B cell (primary cell): ENCODE results near the gene KCNQ1OT1. TPM values are rescaled to one million over a fixed set of nuclear protein-coding genes. Genes with fewer than 3 reads are reported as not detected.

Experiments
- ATAC-seq: fragments of 200-7000 bp; cut with Tn5 transposase; one replicate; pipeline ENCODE4 v1.10.0; 2021; ENCODE audit warnings: low read depth, mild to moderate bottlenecking, moderate number of reproducible peaks, moderate library complexity
- CTCF ChIA-PET: fragments of 350-600 bp; sonication (Branson Sonifier 250); formaldehyde crosslinking; loops from one replicate; lab custom pipeline; 2021; ENCODE audit warnings: antibody characterized with exemption, inconsistent platforms; lab: Charles Lee
- POLR2A ChIA-PET: fragments of 350-600 bp; sonication (Branson Sonifier 250); formaldehyde crosslinking; loops from one replicate; lab custom pipeline; 2021; ENCODE audit warnings: antibody characterized with exemption; lab: Charles Lee
- DNase-seq: peaks from one replicate; pipeline ENCODE4 v3.0.0; 2013
- H2AFZ ChIP-seq: 2 replicates; pipeline ENCODE4 v1.6.1; 2012; ENCODE audit warnings: mild to moderate bottlenecking, low read depth, low read length; ENCODE audit not compliant: insufficient read depth, poor library complexity, severe bottlenecking
- H3K27ac ChIP-seq, 2 donors: 1 replicate in 1 of 2; 2 replicates in 1 of 2; pipeline ENCODE4 v1.5.1; 2012 to 2013; ENCODE audit warnings: low read length in 2 of 2, mild to moderate bottlenecking in 2 of 2, moderate library complexity in 1 of 2
- H3K27me3 ChIP-seq, 4 experiments: fragments of 200-600 bp in 1 of 4; sonication (generic) in 1 of 4; replicated peaks in 1 of 4; 1 replicate in 2 of 4; 2 replicates in 2 of 4; pipeline versions ENCODE4 v1.6.1 to v1.7.0; 2013 to 2016; ENCODE audit warnings: low read length in 3 of 4, mild to moderate bottlenecking in 2 of 4, mixed read lengths in 1 of 4, moderate library complexity in 1 of 4; ENCODE audit not compliant: insufficient read depth in 4 of 4, control insufficient read depth in 3 of 4; ENCODE audit errors: control extremely low read depth in 1 of 4
- H3K36me3 ChIP-seq, 2 experiments: replicated peaks in 1 of 2; 1 replicate in 1 of 2; 2 replicates in 1 of 2; pipeline versions ENCODE4 v1.6.1 to v1.7.1; 2013; ENCODE audit warnings: low read length in 1 of 2; ENCODE audit not compliant: insufficient read depth in 2 of 2, control insufficient read depth in 1 of 2; ENCODE audit errors: control extremely low read depth in 1 of 2, extremely low read depth in 1 of 2
- H3K4me1 ChIP-seq, 2 donors: fragments of 200-600 bp in 1 of 2; sonication (generic) in 1 of 2; 1 replicate in 1 of 2; 2 replicates in 1 of 2; pipeline versions ENCODE4 v1.5.1 to v1.6.1; 2013 to 2017; ENCODE audit warnings: low read length in 2 of 2; ENCODE audit not compliant: control insufficient read depth in 2 of 2, insufficient read depth in 2 of 2
- H3K4me2 ChIP-seq: replicated peaks from 2 replicates; pipeline ENCODE3; 2012; ENCODE audit warnings: mild to moderate bottlenecking, low read depth, low read length; ENCODE audit not compliant: poor library complexity, severe bottlenecking
- H3K4me3 ChIP-seq, 5 experiments: fragments of 200-600 bp in 1 of 5; sonication (generic) in 1 of 5; 1 replicate in 3 of 5; 2 replicates in 2 of 5; pipeline versions ENCODE4 v1.5.1 to v1.7.0; 2011 to 2016; ENCODE audit warnings: low read length in 4 of 5, mild to moderate bottlenecking in 4 of 5, low read depth in 2 of 5, control low read depth in 1 of 5, moderate library complexity in 1 of 5; ENCODE audit not compliant: insufficient read depth in 1 of 5; ENCODE audit errors: control extremely low read depth in 1 of 5, extremely low read depth in 1 of 5
- H3K79me2 ChIP-seq: fragments of 200-600 bp; sonication (generic); one replicate; pipeline ENCODE4 v1.6.0; 2016; ENCODE audit warnings: low read length; ENCODE audit not compliant: control insufficient read depth, insufficient read depth
- H3K9ac ChIP-seq: fragments of 200-600 bp; sonication (generic); 2 replicates; pipeline ENCODE4 v1.6.1; 2017; ENCODE audit warnings: mild to moderate bottlenecking, low read length, moderate library complexity
- H3K9me3 ChIP-seq, 3 donors: one replicate each; pipeline versions ENCODE4 v1.6.1 to v1.7.1; 2013; ENCODE audit warnings: low read length in 2 of 3; ENCODE audit not compliant: control insufficient read depth in 2 of 3, insufficient read depth in 1 of 3; ENCODE audit errors: control extremely low read depth in 1 of 3
- H4K20me1 ChIP-seq: 2 replicates; pipeline ENCODE4 v1.6.0; 2012; ENCODE audit warnings: mild to moderate bottlenecking, low read length; ENCODE audit not compliant: insufficient read depth, control insufficient read depth, poor library complexity, severe bottlenecking
- H3K27ac Mint-ChIP-seq: one replicate; pipeline ENCODE4 v1.8.0; 2021; ENCODE audit warnings: mixed read lengths
- H3K27me3 Mint-ChIP-seq: one replicate; pipeline ENCODE4 v1.8.0; 2021; ENCODE audit warnings: mixed read lengths
- H3K4me1 Mint-ChIP-seq: one replicate; pipeline ENCODE4 v1.8.0; 2021; ENCODE audit warnings: mixed read lengths
- H3K4me3 Mint-ChIP-seq: one replicate; pipeline ENCODE4 v1.8.0; 2021; ENCODE audit warnings: mixed read lengths
- H3K9me3 Mint-ChIP-seq: one replicate; pipeline ENCODE4 v1.8.0; 2022; ENCODE audit warnings: mixed read lengths; ENCODE audit not compliant: insufficient read depth
- CTCF ChIP-seq: fragments of 200-600 bp; IDR thresholded peaks from one replicate; pipeline ENCODE4 v1.8.0; 2022; ENCODE audit warnings: antibody characterized with exemption, mild to moderate bottlenecking
- EZH2 ChIP-seq: IDR thresholded peaks from 2 replicates; pipeline ENCODE4 v1.6.1; 2012; ENCODE audit warnings: borderline replicate concordance, low read depth, mild to moderate bottlenecking, moderate library complexity, low read length; ENCODE audit not compliant: insufficient read depth, poor library complexity, severe bottlenecking
- WGBS: methylation state at CpG from one replicate; pipeline ENCODE4 v1.1.5; 2013; ENCODE audit warnings: missing lambda C conversion rate; ENCODE audit not compliant: insufficient coverage; 5-methylcytosine and 5-hydroxymethylcytosine counted together
- intact Hi-C: fragments of 100-400 bp; cut with micrococcal nuclease; formaldehyde crosslinking; loops from one replicate; pipeline ENCODE4 v1.10.0; 2022
- polyA plus RNA-seq: library from polyadenylated mRNA; depleted of rRNA; stranded (reverse); fragments of >200 nt; gene quantifications from 2 replicates; pipeline ENCODE4 v1.2.3, GENCODE V29; 2012
- total RNA-seq, 2 donors: library from RNA; stranded (reverse); fragments of 120-200 nt in 1 of 2; gene quantifications; 1 replicate in 1 of 2; 2 replicates in 1 of 2; pipeline versions ENCODE4 v1.2.3 to v1.2.4, GENCODE V29; 2013 to 2022

Gene KCNQ1OT1
- total and polyA plus RNA-seq, 2 donors (not counting 1 experiment from before 2014, with no cell fraction given) = 0.03 to 0.89 TPM

DNA sequence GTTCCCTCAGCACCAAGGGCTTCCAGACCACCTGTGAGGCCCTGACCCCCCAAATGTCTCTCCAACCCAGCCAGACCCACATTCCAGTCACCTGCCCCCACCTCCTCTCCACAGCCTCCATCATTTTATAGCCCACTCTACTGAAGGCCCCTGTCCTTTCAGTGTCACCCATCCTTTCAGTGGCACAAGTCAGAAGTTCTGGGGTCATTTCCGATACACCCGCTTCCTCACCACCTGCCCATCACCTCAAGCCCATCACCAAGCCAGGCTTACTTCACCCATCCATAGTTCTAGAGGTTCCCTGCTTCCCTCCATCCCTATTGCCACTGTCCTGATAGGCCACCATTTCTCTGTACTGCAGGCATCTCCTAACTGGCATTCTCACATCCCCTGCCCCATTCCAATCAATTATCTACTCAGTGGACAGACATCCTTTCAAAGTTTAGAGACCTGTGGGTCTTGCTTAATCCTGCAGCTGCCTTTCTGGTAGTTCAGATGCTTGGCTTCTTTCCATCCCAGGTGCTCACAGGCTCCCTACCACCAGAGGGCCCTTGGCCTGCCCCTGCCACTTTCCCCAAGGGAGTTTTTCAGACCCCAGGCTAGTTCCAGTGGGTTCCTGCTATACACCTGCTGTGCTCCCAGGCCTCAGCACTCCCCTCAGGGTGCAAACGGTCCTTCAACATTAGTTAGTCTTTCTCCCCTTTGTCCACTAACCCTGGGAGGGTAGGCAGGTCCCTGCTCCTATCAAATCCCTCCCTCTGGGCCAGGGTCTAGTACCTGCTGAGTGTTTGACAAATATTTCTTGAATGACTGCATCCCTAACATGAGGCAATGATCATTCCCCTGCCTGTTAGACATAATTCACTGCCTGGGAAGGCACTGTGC lies 7.6 kb downstream of the KCNQ1OT1 start:
- Mint-ChIP-seq H3K4me1 (peaks cover 31% of the 10 kb centered on the region), H3K9me3 (no peaks in the 10 kb centered on the region), H3K27ac (no peak overlapping the region), H3K4me3 (no peak overlapping the region), H3K27me3 (no peaks in the 10 kb centered on the region)
- Histone ChIP-seq H4K20me1 (peaks cover 22% of the 10 kb centered on the region), H3K79me2 (peaks cover 5% of the 10 kb centered on the region), H3K9me3 (no peaks in the 10 kb centered on the region), H3K27me3 (no peaks in the 10 kb centered on the region), H3K9ac (no peak overlapping the region), H3K4me3 (no peak overlapping the region), H3K4me1 (peaks cover 16 to 25% of the 10 kb centered on the region in 2 donors), H2AFZ (no peak overlapping the region), H3K4me2 (no peak overlapping the region), H3K27ac (no peak overlapping the region), H3K36me3 (no peaks in the 10 kb centered on the region)
- 78% methylated on average over 3 of the region's 3 CpGs for WGBS
- ATAC-seq (no peak), DNase-seq (no peak)
- ChIA-PET POLR2A (no interaction called here), CTCF (interaction anchor here (1.4 kb wide), 1 partner anchor 7 kb away, joined by 3 read pairs; the partner anchor contains the start of gene KCNQ1OT1)
- TF ChIP-seq EZH2 (no peak), CTCF (no peak)
- intact Hi-C loops = no loop called here

DNA sequence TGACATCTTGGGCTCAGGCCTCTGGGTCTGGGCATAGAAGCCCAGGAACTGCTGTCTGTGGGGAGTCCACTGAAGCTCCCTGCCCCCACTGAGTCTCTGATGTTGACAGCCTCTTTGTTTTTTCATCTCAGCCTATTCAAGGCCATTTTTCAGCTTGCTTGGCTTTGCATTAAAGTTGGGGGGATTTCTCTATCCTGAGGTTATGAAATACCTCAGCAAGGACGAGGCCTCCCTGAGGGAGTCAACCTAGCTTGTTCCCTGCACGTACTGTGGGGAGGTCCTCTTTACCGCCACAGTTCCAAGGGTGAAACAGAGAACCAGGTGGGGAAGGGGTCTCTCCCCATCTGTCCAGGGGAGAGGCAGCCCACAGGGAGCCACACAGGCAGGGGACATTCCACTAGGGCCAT lies 8.4 kb downstream of the KCNQ1OT1 start:
- intact Hi-C loops = no loop called here
- ChIA-PET CTCF (interaction anchor here (1.4 kb wide), 1 partner anchor 8 kb away, joined by 3 read pairs; the partner anchor contains the start of gene KCNQ1OT1), POLR2A (no interaction called here)
- no peaks in the 10 kb centered on the region for H3K9me3 ChIP-seq
- H3K27me3 ChIP-seq = no peaks in the 10 kb centered on the region
- peaks cover 16% of the 10 kb centered on the region for H4K20me1 ChIP-seq
- H3K4me1 Mint-ChIP-seq = peaks cover 31% of the 10 kb centered on the region
- WGBS = 90% methylated on average over 3 of the region's 3 CpGs
- H3K9me3 Mint-ChIP-seq = no peaks in the 10 kb centered on the region
- H3K27me3 Mint-ChIP-seq = no peaks in the 10 kb centered on the region
- H3K4me2 ChIP-seq = no peak overlapping the region
- TF ChIP-seq EZH2 (no peak), CTCF (no peak)
- no peak overlapping the region for H3K27ac Mint-ChIP-seq
- H3K4me1 ChIP-seq = peaks cover 16 to 25% of the 10 kb centered on the region in 2 donors
- H3K9ac ChIP-seq = no peak overlapping the region
- no peak overlapping the region for H3K4me3 ChIP-seq
- H3K4me3 Mint-ChIP-seq = no peak overlapping the region
- no peak overlapping the region for H2AFZ ChIP-seq
- peaks cover 5% of the 10 kb centered on the region for H3K79me2 ChIP-seq
- H3K27ac ChIP-seq = no peak overlapping the region
- ATAC-seq = no peak
- DNase-seq = no peak
- H3K36me3 ChIP-seq = no peaks in the 10 kb centered on the region
